H9 (cell line): Measurements from ENCODE around the gene PPP2R3B. TPM values are rescaled to one million over a fixed set of nuclear protein-coding genes. Genes with fewer than 3 reads are reported as not detected.

ENCODE experiments used
- DNase-seq: peaks from one replicate; pipeline ENCODE4 v3.0.0-alpha.2; 2017
- H2AFZ ChIP-seq: one replicate; pipeline ENCODE4 v1.6.1; 2013; ENCODE audit warnings: mild to moderate bottlenecking, low read length, control low read depth, moderate library complexity
- H2AK5ac ChIP-seq: 2 replicates; pipeline ENCODE4 v1.6.1; 2013; ENCODE audit warnings: low read length, control low read depth, mixed read lengths; ENCODE audit not compliant: insufficient read length
- H2BK120ac ChIP-seq: one replicate; pipeline ENCODE4 v1.6.1; 2013; ENCODE audit warnings: low read depth, mild to moderate bottlenecking, low read length, control low read depth, inconsistent platforms; ENCODE audit not compliant: poor library complexity, severe bottlenecking
- H2BK12ac ChIP-seq: 2 replicates; pipeline ENCODE4 v1.6.1; 2013; ENCODE audit warnings: low read length, control low read depth, mixed read lengths, low read depth; ENCODE audit not compliant: insufficient read length
- H2BK15ac ChIP-seq: 2 replicates; pipeline ENCODE4 v1.6.1; 2013; ENCODE audit warnings: low read depth, low read length, control low read depth
- H2BK20ac ChIP-seq: one replicate; pipeline ENCODE4 v1.6.1; 2013; ENCODE audit warnings: low read depth, mild to moderate bottlenecking, low read length, control low read depth, inconsistent platforms; ENCODE audit not compliant: poor library complexity, severe bottlenecking
- H2BK5ac ChIP-seq: 2 replicates; pipeline ENCODE4 v1.6.1; 2013; ENCODE audit warnings: low read length, control low read depth, mixed read lengths; ENCODE audit not compliant: insufficient read length
- H3K14ac ChIP-seq: 2 replicates; pipeline ENCODE4 v1.6.1; 2013; ENCODE audit warnings: low read length, control low read depth; ENCODE audit not compliant: insufficient read depth
- H3K18ac ChIP-seq: 2 replicates; pipeline ENCODE4 v1.6.1; 2013; ENCODE audit warnings: low read depth, mild to moderate bottlenecking, mixed read lengths, low read length, control low read depth; ENCODE audit not compliant: insufficient read length
- H3K23ac ChIP-seq: 2 replicates; pipeline ENCODE4 v1.6.1; 2013; ENCODE audit warnings: low read length, control low read depth, mixed read lengths, low read depth; ENCODE audit not compliant: insufficient read length
- H3K23me2 ChIP-seq: 2 replicates; pipeline ENCODE4 v1.6.1; 2013; ENCODE audit warnings: low read depth, mild to moderate bottlenecking, mixed read lengths, low read length, control low read depth; ENCODE audit not compliant: insufficient read length, poor library complexity, severe bottlenecking
- H3K27ac ChIP-seq: 2 replicates; pipeline ENCODE4 v1.5.1; 2013; ENCODE audit warnings: low read length, control low read depth, mixed read lengths, low read depth; ENCODE audit not compliant: insufficient read length
- H3K27me3 ChIP-seq: 2 replicates; pipeline ENCODE4 v1.6.1; 2013; ENCODE audit warnings: low read length, control low read depth, inconsistent platforms; ENCODE audit not compliant: insufficient read depth
- H3K4ac ChIP-seq: 2 replicates; pipeline ENCODE4 v1.6.1; 2013; ENCODE audit warnings: low read depth, mild to moderate bottlenecking, control low read depth, inconsistent platforms, low read length, moderate library complexity
- H3K4me1 ChIP-seq: 2 replicates; pipeline ENCODE4 v1.6.1; 2013; ENCODE audit warnings: low read length, control low read depth, inconsistent platforms; ENCODE audit not compliant: insufficient read depth
- H3K4me2 ChIP-seq: 2 replicates; pipeline ENCODE4 v1.6.1; 2013; ENCODE audit warnings: low read length, control low read depth, mixed read lengths; ENCODE audit not compliant: insufficient read length, insufficient read depth
- H3K56ac ChIP-seq: 2 replicates; pipeline ENCODE4 v1.6.1; 2013; ENCODE audit warnings: low read depth, mild to moderate bottlenecking, mixed read lengths, low read length, control low read depth; ENCODE audit not compliant: insufficient read length
- H3K79me1 ChIP-seq: 2 replicates; pipeline ENCODE4 v1.6.1; 2013; ENCODE audit warnings: low read depth, mild to moderate bottlenecking, moderate library complexity, low read length, control low read depth, inconsistent platforms; ENCODE audit not compliant: insufficient read depth, poor library complexity, severe bottlenecking
- H3K79me2 ChIP-seq: 2 replicates; pipeline ENCODE4 v1.6.1; 2013; ENCODE audit warnings: low read length, control low read depth, inconsistent platforms; ENCODE audit not compliant: insufficient read depth
- H3K9ac ChIP-seq: 2 replicates; pipeline ENCODE4 v1.6.1; 2013; ENCODE audit warnings: low read length, control low read depth, mixed read lengths; ENCODE audit not compliant: insufficient read length; ENCODE audit errors: extremely low read depth
- H3K9me3 ChIP-seq: one replicate; pipeline ENCODE4 v1.6.1; 2013; ENCODE audit warnings: low read depth, low read length, inconsistent platforms; ENCODE audit not compliant: control insufficient read depth
- H3T11ph ChIP-seq: one replicate; pipeline ENCODE4 v1.6.1; 2013; ENCODE audit warnings: mild to moderate bottlenecking, low read length, control low read depth, inconsistent platforms
- H4K20me1 ChIP-seq: one replicate; pipeline ENCODE4 v1.6.1; 2013; ENCODE audit not compliant: control insufficient read depth, insufficient read length, insufficient read depth
- H4K5ac ChIP-seq: 2 replicates; pipeline ENCODE4 v1.6.1; 2013; ENCODE audit warnings: low read depth, mild to moderate bottlenecking, mixed read lengths, low read length, control low read depth; ENCODE audit not compliant: insufficient read length
- H4K8ac ChIP-seq: replicated peaks from 2 replicates; pipeline ENCODE4 v1.6.1; 2013; ENCODE audit warnings: low read length, control low read depth, mixed read lengths, low read depth; ENCODE audit not compliant: insufficient read length
- H4K91ac ChIP-seq: 2 replicates; pipeline ENCODE4 v1.6.1; 2013; ENCODE audit warnings: low read depth, mild to moderate bottlenecking, moderate library complexity, mixed read lengths, low read length, control low read depth; ENCODE audit not compliant: insufficient read length
- H3K27ac Mint-ChIP-seq, 3 experiments: 2 replicates in 2 of 3; 3 replicates in 1 of 3; pipeline ENCODE4 v1.8.0; 2020 to 2021; ENCODE audit warnings: mixed read lengths in 3 of 3, mild to moderate bottlenecking in 1 of 3, moderate library complexity in 1 of 3
- H3K27me3 Mint-ChIP-seq: 2 replicates; pipeline ENCODE4 v1.8.0; 2021; ENCODE audit warnings: low read depth, mild to moderate bottlenecking, moderate library complexity, mixed read lengths
- H3K36me3 Mint-ChIP-seq, 3 experiments: 2 replicates in 2 of 3; 3 replicates in 1 of 3; pipeline ENCODE4 v1.8.0; 2020 to 2021; ENCODE audit warnings: low read depth in 3 of 3, mixed read lengths in 3 of 3; ENCODE audit not compliant: insufficient read depth in 1 of 3
- H3K4me1 Mint-ChIP-seq, 2 experiments: 2 replicates each; pipeline ENCODE4 v1.8.0; 2020; ENCODE audit warnings: mixed read lengths in 2 of 2
- H3K4me3 Mint-ChIP-seq, 2 experiments: 2 replicates in 1 of 2; 3 replicates in 1 of 2; pipeline ENCODE4 v1.8.0; 2020 to 2021; ENCODE audit warnings: mild to moderate bottlenecking in 2 of 2, mixed read lengths in 2 of 2, moderate library complexity in 1 of 2
- H3K9me3 Mint-ChIP-seq, 2 experiments: 2 replicates in 1 of 2; 3 replicates in 1 of 2; pipeline ENCODE4 v1.8.0; 2020; ENCODE audit warnings: mild to moderate bottlenecking in 2 of 2, mixed read lengths in 2 of 2, moderate library complexity in 1 of 2
- WGBS: extraction: QIAGEN DNeasy Blood & Tissue Kit; methylation state at CpG from one replicate; pipeline ENCODE4 v1.1.7; 2013; ENCODE audit warnings: missing lambda C conversion rate, low lambda C conversion rate, mixed read lengths; ENCODE audit not compliant: insufficient read length; ENCODE audit errors: extremely low coverage; 5-methylcytosine and 5-hydroxymethylcytosine counted together
- total RNA-seq: library from RNA; stranded (reverse); gene quantifications from 2 replicates; pipeline ENCODE4 v1.2.1, GENCODE V29; 2021
- TF ChIP-seq, protein P1 (sequence below): fragments of 200-600 bp; sonication (generic); conservative IDR thresholded peaks from 3 replicates; pipeline ENCODE4 v1.8.0; 2021; ENCODE audit warnings: antibody characterized with exemption, mild to moderate bottlenecking

Gene PPP2R3B
- total RNA-seq, 1 experiment from 2014 or later: 72.1 TPM

- H3K27ac ChIP-seq: no peak overlapping the region
- H3K56ac ChIP-seq: no peak overlapping the region
- H3K79me1 ChIP-seq: peaks cover 3% of the 10 kb centered on the region
- Mint-ChIP-seq H3K4me1 (no peaks in the 10 kb centered on the region), H3K27ac (no peak overlapping the region), H3K4me3 (no peak overlapping the region; a peak in 2 of 5 replicates), H3K9me3 (0 out of 5 replicates have a peak, but pooled peaks cover 0 to 3% of the 10 kb centered on the region in 2 experiments), H3K36me3 (peaks cover 49 to 62% (median 52%) of the 10 kb centered on the region in 3 experiments), H3K27me3 (no peaks in the 10 kb centered on the region)
- no peak overlapping the region for H3T11ph ChIP-seq
- H3K4me2 ChIP-seq: no peak overlapping the region
- no peak overlapping the region for H2BK12ac ChIP-seq
- no peak overlapping the region for H3K14ac ChIP-seq
- no peak overlapping the region for H2BK20ac ChIP-seq
- H4K5ac ChIP-seq: no peak overlapping the region
- no peak overlapping the region for H3K18ac ChIP-seq
- H3K79me2 ChIP-seq: peaks cover 3% of the 10 kb centered on the region; the same call in 1 of the 2 replicates
- TF ChIP-seq, protein P1, sequence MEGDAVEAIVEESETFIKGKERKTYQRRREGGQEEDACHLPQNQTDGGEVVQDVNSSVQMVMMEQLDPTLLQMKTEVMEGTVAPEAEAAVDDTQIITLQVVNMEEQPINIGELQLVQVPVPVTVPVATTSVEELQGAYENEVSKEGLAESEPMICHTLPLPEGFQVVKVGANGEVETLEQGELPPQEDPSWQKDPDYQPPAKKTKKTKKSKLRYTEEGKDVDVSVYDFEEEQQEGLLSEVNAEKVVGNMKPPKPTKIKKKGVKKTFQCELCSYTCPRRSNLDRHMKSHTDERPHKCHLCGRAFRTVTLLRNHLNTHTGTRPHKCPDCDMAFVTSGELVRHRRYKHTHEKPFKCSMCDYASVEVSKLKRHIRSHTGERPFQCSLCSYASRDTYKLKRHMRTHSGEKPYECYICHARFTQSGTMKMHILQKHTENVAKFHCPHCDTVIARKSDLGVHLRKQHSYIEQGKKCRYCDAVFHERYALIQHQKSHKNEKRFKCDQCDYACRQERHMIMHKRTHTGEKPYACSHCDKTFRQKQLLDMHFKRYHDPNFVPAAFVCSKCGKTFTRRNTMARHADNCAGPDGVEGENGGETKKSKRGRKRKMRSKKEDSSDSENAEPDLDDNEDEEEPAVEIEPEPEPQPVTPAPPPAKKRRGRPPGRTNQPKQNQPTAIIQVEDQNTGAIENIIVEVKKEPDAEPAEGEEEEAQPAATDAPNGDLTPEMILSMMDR: no peak
- no peak overlapping the region for H2BK5ac ChIP-seq
- no peak overlapping the region for H2AFZ ChIP-seq
- H3K9me3 ChIP-seq: no peaks in the 10 kb centered on the region
- H2AK5ac ChIP-seq: no peak overlapping the region
- H3K27me3 ChIP-seq: no peaks in the 10 kb centered on the region
- H3K4ac ChIP-seq: no peak overlapping the region
- no peak overlapping the region for H3K23ac ChIP-seq
- DNase-seq: no peak
- no peaks in the 10 kb centered on the region for H4K20me1 ChIP-seq
- no peak overlapping the region for H3K9ac ChIP-seq
- no peak overlapping the region for H4K91ac ChIP-seq
- no peak overlapping the region for H2BK15ac ChIP-seq
- WGBS: no CpG with 5 or more reads among the region's 54 CpGs
- no peak overlapping the region for H4K8ac ChIP-seq
- no peaks in the 10 kb centered on the region for H3K23me2 ChIP-seq
- no peak overlapping the region for H2BK120ac ChIP-seq
- H3K4me1 ChIP-seq: no peaks in the 10 kb centered on the region
These were observed 25.2 kb downstream of the PPP2R3B start for GRCh38 chrX:361231-362145.
